Measurements from ENCODE around the gene CD93. TPM values are rescaled to one million over a fixed set of nuclear protein-coding genes. Genes with fewer than 3 reads are reported as not detected.

Gene CD93
- total RNA-seq, 1 experiment from 2014 or later = not detected

- no peak for TF ChIP-seq EZH2phosphoT487 (IDR thresholded peaks at IDR 0.05; ENCODE audit: borderline replicate concordance, low read length)
- no peak for TF ChIP-seq EZH2 (IDR thresholded peaks at IDR 0.05; ENCODE audit: low read length, unreplicated experiment)
- TF ChIP-seq CTCF (conservative IDR thresholded peaks at IDR 0.05; ENCODE audit: low read depth, low read length) = no peak
- H3K9me3 ChIP-seq (ENCODE audit: low read length) = no peaks in the 10 kb centered on the region
- H3K27me3 ChIP-seq (ENCODE audit: low read length) = 0 out of 2 replicates have a peak, but pooled peaks cover 3% of the 10 kb centered on the region
- ChIA-PET CTCF (no interaction called here), POLR2A (ENCODE audit: unreplicated experiment) (no interaction called here)
- no peaks in the 10 kb centered on the region for H4K20me1 ChIP-seq (ENCODE audit: low read length)
- H3K4me2 ChIP-seq (ENCODE audit: low read length) = no peak overlapping the region
- no peaks in the 10 kb centered on the region for H3K79me2 ChIP-seq (ENCODE audit: low read length)
- ATAC-seq = no peak
- intact Hi-C loops (cut with micrococcal nuclease) = no loop called here
- no peak overlapping the region for H3K9ac ChIP-seq (ENCODE audit: low read length)
- H2AFZ ChIP-seq (ENCODE audit: low read length) = no peak overlapping the region
- no peak overlapping the region for H3K27ac ChIP-seq (ENCODE audit: low read length)
- no peak for DNase-seq
- no peaks in the 10 kb centered on the region for H3K9me2 ChIP-seq (replicated peaks; ENCODE audit: low read length)
- H3K4me3 ChIP-seq (ENCODE audit: low read length) = no peak overlapping the region
- H3K4me1 ChIP-seq (ENCODE audit: insufficient read depth, low read length) = no peaks in the 10 kb centered on the region; the same call in 1 of the 2 replicates
- no peaks in the 10 kb centered on the region for H3F3A ChIP-seq (ENCODE audit: low read length, unreplicated experiment)
- BruUV-seq (replicated peaks) = no TSS peak
- no peaks in the 10 kb centered on the region for H3K36me3 ChIP-seq (ENCODE audit: low read depth, low read length)
Observed at GRCh38 chr20:23117738-23118137, 31.6 kb upstream of the CD93 start.

GRCh38 chr20:23116311-23117089 lies 30.4 kb upstream of the CD93 start:
- intact Hi-C loops (cut with micrococcal nuclease) = no loop called here
- H3K4me2 ChIP-seq (ENCODE audit: low read length) = no peak overlapping the region
- H3K27ac ChIP-seq (ENCODE audit: low read length) = no peak overlapping the region
- H3K4me3 ChIP-seq (ENCODE audit: low read length) = no peak overlapping the region
- H3K9me2 ChIP-seq (replicated peaks; ENCODE audit: low read length) = no peaks in the 10 kb centered on the region
- peak; percentile 24 for DNase-seq
- no TSS peak for BruUV-seq (replicated peaks)
- no peaks in the 10 kb centered on the region for H3K79me2 ChIP-seq (ENCODE audit: low read length)
- H3F3A ChIP-seq (ENCODE audit: low read length, unreplicated experiment) = no peaks in the 10 kb centered on the region
- H3K4me1 ChIP-seq (ENCODE audit: insufficient read depth, low read length) = no peaks in the 10 kb centered on the region; the same call in 1 of the 2 replicates
- TF ChIP-seq EZH2phosphoT487 (IDR thresholded peaks at IDR 0.05; ENCODE audit: borderline replicate concordance, low read length) = no peak
- no peak for TF ChIP-seq CTCF (conservative IDR thresholded peaks at IDR 0.05; ENCODE audit: low read depth, low read length)
- TF ChIP-seq EZH2 (IDR thresholded peaks at IDR 0.05; ENCODE audit: low read length, unreplicated experiment) = no peak
- H3K27me3 ChIP-seq (ENCODE audit: low read length) = 0 out of 2 replicates have a peak, but pooled peaks cover 3% of the 10 kb centered on the region
- POLR2A ChIA-PET (ENCODE audit: unreplicated experiment) = no interaction called here
- no peak overlapping the region for H2AFZ ChIP-seq (ENCODE audit: low read length)
- H3K9me3 ChIP-seq (ENCODE audit: low read length) = no peaks in the 10 kb centered on the region
- CTCF ChIA-PET = no interaction called here
- H3K36me3 ChIP-seq (ENCODE audit: low read depth, low read length) = no peaks in the 10 kb centered on the region
- H3K9ac ChIP-seq (ENCODE audit: low read length) = no peak overlapping the region
- H4K20me1 ChIP-seq (ENCODE audit: low read length) = no peaks in the 10 kb centered on the region
- ATAC-seq = no peak

DNA sequence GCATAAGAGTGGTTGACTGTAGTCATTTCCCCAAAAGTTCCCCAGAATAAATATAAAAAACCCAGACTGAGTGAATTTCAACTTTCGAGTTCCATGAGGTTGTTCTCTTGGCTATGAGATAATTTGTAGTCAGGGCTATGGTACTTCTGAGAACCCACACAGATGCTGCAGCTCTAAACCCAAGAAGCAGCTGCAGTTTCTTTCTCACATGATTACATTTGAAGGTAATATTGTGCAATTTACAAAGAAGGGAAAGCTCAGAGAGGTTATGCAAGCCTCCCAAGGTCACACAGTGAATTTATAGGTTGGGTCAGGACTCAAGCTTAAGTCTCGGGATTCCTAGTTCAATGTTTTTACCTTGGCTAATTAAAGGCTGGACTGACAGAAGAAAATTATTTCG lies 29.7 kb upstream of the CD93 start:
- POLR2A ChIA-PET (ENCODE audit: unreplicated experiment) = no interaction called here
- no peaks in the 10 kb centered on the region for H3F3A ChIP-seq (ENCODE audit: low read length, unreplicated experiment)
- no peak overlapping the region for H3K4me2 ChIP-seq (ENCODE audit: low read length)
- H3K36me3 ChIP-seq (ENCODE audit: low read depth, low read length) = no peaks in the 10 kb centered on the region
- H3K4me3 ChIP-seq (ENCODE audit: low read length) = no peak overlapping the region
- TF ChIP-seq EZH2 (IDR thresholded peaks at IDR 0.05; ENCODE audit: low read length, unreplicated experiment) = no peak
- TF ChIP-seq CTCF (conservative IDR thresholded peaks at IDR 0.05; ENCODE audit: low read depth, low read length) = no peak
- no peak for TF ChIP-seq EZH2phosphoT487 (IDR thresholded peaks at IDR 0.05; ENCODE audit: borderline replicate concordance, low read length)
- H3K9me2 ChIP-seq (replicated peaks; ENCODE audit: low read length) = no peaks in the 10 kb centered on the region
- no peaks in the 10 kb centered on the region for H4K20me1 ChIP-seq (ENCODE audit: low read length)
- DNase-seq (no peak), ATAC-seq (no peak)
- no peak overlapping the region for H3K9ac ChIP-seq (ENCODE audit: low read length)
- H3K27ac ChIP-seq (ENCODE audit: low read length) = no peak overlapping the region
- CTCF ChIA-PET = no interaction called here
- no peaks in the 10 kb centered on the region for H3K79me2 ChIP-seq (ENCODE audit: low read length)
- 0 out of 2 replicates have a peak, but pooled peaks cover 6% of the 10 kb centered on the region for H3K27me3 ChIP-seq (ENCODE audit: low read length)
- intact Hi-C loops (cut with micrococcal nuclease) = no loop called here
- H3K9me3 ChIP-seq (ENCODE audit: low read length) = no peaks in the 10 kb centered on the region
- no peak overlapping the region for H2AFZ ChIP-seq (ENCODE audit: low read length)
- H3K4me1 ChIP-seq (ENCODE audit: insufficient read depth, low read length) = no peaks in the 10 kb centered on the region; the same call in 1 of the 2 replicates
- BruUV-seq (replicated peaks) = no TSS peak
